ENCODE results near the gene PDE11A. TPM values are rescaled to one million over a fixed set of nuclear protein-coding genes. Genes with fewer than 3 reads are reported as not detected.

The PDE11A gene
- total and polyA plus RNA-seq, 12 donors: 0.26 to 2.9 (median 0.58) TPM

- Histone ChIP-seq H3K27ac (no peak overlapping the region), H3K36me3 (replicated peaks in 1 of 2) (no peaks in the 10 kb centered on the region), H3K4me3 (no peak overlapping the region), H3K9me3 (replicated peaks in 1 of 3) (no peaks in the 10 kb centered on the region), H3K4me1 (replicated peaks in 1 of 2) (no peaks in the 10 kb centered on the region), H3K27me3 (no peaks in the 10 kb centered on the region)
- intact Hi-C loops (cut with DNase I): no loop called here
- 76 to 88% (median 82%) methylated on average over 2 of the region's 2 CpGs for WGBS, 4 donors
- TF ChIP-seq POLR2A (IDR thresholded peaks at IDR 0.05): no peak
- TF ChIP-seq CTCF (IDR thresholded peaks at IDR 0.05): no peak
- DNase-seq: no peak
These were observed 190.7 kb downstream of the PDE11A start for GRCh38 chr2:177881921-177882320.

- Histone ChIP-seq H3K4me3 (no peak overlapping the region), H3K27ac (no peak overlapping the region), H3K36me3 (replicated peaks in 1 of 2) (no peaks in the 10 kb centered on the region), H3K27me3 (no peaks in the 10 kb centered on the region), H3K4me1 (replicated peaks in 1 of 2) (no peaks in the 10 kb centered on the region), H3K9me3 (replicated peaks in 1 of 3) (no peaks in the 10 kb centered on the region)
- TF ChIP-seq POLR2A (IDR thresholded peaks at IDR 0.05) (no peak), CTCF (IDR thresholded peaks at IDR 0.05) (no peak)
- WGBS, 4 donors: 65 to 74% (median 70%) methylated on average over 2 of the region's 2 CpGs
- intact Hi-C loops (cut with DNase I): no loop called here
- DNase-seq: no peak
These were observed 191.4 kb downstream of the PDE11A start for GRCh38 chr2:177881008-177881747.

GRCh38 chr2:177880285-177880684, 192.3 kb downstream of the PDE11A start:
- H3K36me3 ChIP-seq (replicated peaks in 1 of 2): no peaks in the 10 kb centered on the region
- TF ChIP-seq CTCF (IDR thresholded peaks at IDR 0.05) (no peak), POLR2A (IDR thresholded peaks at IDR 0.05) (no peak)
- no peaks in the 10 kb centered on the region for H3K9me3 ChIP-seq (replicated peaks in 1 of 3)
- 89 to 95% (median 92%) methylated on average over 2 of the region's 2 CpGs for WGBS, 4 donors
- H3K27me3 ChIP-seq: no peaks in the 10 kb centered on the region
- no peaks in the 10 kb centered on the region for H3K4me1 ChIP-seq (replicated peaks in 1 of 2)
- no peak overlapping the region for H3K27ac ChIP-seq
- DNase-seq: no peak
- H3K4me3 ChIP-seq: no peak overlapping the region
- intact Hi-C loops (cut with DNase I): no loop called here

- no peak overlapping the region for H3K4me3 ChIP-seq
- H3K27ac ChIP-seq: no peak overlapping the region
- intact Hi-C loops (cut with DNase I): no loop called here
- H3K4me1 ChIP-seq (replicated peaks in 1 of 2): no peaks in the 10 kb centered on the region
- H3K27me3 ChIP-seq: no peaks in the 10 kb centered on the region
- H3K9me3 ChIP-seq (replicated peaks in 1 of 3): no peaks in the 10 kb centered on the region
- 76 to 93% (median 88%) methylated on average over 8 of the region's 8 CpGs for WGBS, 4 donors
- TF ChIP-seq POLR2A (IDR thresholded peaks at IDR 0.05): no peak
- TF ChIP-seq CTCF (IDR thresholded peaks at IDR 0.05): no peak
- no peaks in the 10 kb centered on the region for H3K36me3 ChIP-seq (replicated peaks in 1 of 2)
- no peak for DNase-seq
These were observed 195.6 kb downstream of the PDE11A start for GRCh38 chr2:177876950-177877349.

Data from adrenal gland (tissue), 12 donors.